HUDEP-2 (cell line): ENCODE data around the gene GPC2.
A peak's percentile ranks its signal among the peaks of the same experiment; 100 is the strongest.
"Not testable (repeated sequence)": the region's sequence is repeated elsewhere in the genome, so short reads cannot be mapped to it uniquely, and the experiment has no call there.

Source experiments
- DNase-seq, 76 experiments: peaks; one replicate each; lab custom pipeline; 2025; ENCODE audit not compliant: unreplicated experiment in 76 of 76; lab: John Stamatoyannopoulos, UW

Gene GPC2

DNA sequence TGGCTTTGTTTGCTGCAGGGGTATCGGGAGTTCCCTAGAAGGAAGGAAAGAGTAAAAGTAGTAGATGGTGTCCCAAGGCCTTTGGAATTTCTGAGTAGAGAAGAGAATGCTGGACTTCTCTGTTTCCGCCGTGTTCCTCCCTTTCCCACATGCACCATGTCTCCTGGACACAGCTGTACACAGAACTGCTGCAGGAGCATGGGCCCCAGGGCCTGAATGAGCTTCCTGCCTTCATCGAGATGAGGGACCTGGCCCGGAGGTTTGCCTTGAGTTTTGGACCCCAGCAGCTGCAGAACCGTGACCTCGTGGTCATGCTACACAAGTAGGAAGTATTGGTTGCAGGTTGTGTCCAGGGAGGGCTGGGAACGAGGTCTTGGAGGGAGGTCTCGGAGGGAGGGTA is 27.3 kb upstream of the GPC2 start:
- DNase-seq, result no peak

DNA sequence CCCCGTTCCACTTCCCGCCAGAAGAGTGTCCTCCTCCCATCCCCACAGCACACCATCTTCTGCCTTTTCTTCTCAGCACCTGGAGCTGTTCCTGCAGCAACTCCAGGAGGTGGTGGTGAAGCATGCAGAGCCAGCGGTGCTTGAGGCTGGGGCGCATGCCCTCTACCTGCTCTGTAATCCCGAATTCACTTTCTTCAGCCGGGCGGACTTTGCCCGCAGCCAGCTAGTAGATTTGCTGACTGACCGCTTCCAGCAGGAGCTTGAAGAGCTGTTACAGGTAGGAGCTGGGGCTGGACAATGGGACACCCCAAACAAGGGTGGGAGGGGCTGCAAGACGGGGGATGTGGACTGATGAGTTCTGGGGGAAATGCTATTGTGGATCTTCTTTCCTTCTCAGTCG is 23.5 kb upstream of the GPC2 start:
- no peak for DNase-seq

- no peak for DNase-seq
Observed at GRCh38 chr7:100198266-100198665, 21.1 kb upstream of the GPC2 start.

DNA sequence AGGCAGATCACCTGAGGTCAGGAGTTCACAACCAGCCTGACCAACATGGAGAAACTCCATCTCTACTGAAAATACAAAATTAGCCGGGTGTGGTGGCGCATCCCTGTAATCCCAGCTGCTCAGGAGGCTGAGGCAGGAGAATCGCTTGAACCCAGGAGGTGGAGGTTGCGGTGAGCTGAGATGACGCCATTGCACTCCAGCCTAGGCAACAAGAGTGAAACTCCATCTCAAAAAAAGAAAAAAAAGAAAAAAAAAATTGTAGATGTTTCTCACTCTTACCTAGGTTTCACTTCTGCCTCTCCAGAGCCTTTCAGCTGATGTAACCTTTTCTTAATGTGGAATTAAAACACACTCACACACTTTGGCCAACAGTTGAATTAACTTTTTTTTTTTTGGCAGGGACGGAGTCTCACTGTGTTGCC is 18.7 kb upstream of the GPC2 start:
- DNase-seq, result not testable (repeated sequence)

GRCh38 chr7:100195222-100195621 is 18.0 kb upstream of the GPC2 start:
- DNase-seq, result no peak

DNA sequence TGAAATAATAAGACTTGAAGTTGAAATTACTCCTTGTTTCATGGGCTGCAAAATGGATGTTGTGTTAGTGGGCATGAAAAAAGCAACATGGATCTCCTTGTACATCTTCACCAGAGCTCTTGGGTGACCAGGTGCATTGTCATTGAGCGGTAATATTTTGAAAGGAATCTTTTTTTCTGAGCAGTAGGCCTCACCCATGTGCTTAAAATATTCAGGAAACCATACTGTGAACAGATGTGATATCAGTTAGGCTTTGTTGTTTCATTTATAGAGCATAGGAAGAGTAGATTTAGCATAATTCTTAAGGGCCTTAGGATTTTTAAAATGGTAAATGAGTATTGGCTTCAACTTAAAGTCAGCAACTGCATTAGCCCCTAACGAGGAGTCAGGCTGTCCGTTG is 15.8 kb upstream of the GPC2 start:
- DNase-seq, result no peak

GRCh38 chr7:100192281-100192862 is 15.2 kb upstream of the GPC2 start:
- DNase-seq, result not testable (repeated sequence)

DNA sequence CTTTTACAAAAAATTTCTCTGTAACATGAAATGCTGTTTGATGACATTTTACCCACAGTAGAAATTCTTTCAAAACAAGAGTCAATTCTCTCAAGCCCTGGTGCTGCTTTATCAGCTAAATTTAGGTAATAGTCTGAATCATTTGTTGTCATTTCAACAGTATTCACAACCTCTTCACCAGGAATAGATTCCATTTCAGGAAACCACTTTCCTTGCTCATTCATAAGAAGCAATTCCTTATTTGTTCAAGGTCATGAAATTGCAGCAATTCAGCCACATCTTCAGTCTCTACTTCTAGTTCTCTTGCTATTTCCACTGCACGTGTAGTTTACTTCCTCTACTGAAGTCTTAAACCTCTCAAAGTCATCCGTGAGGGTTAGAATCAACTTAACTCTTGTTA is 14.6 kb upstream of the GPC2 start:
- DNase-seq, result no peak

- peak in 3 of 76 experiments; percentile 6 to 20 (median 16) for DNase-seq
Observed at GRCh38 chr7:100190048-100190711, 13.0 kb upstream of the GPC2 start.

- no peak for DNase-seq
Observed at GRCh38 chr7:100189061-100189460, 11.9 kb upstream of the GPC2 start.

GRCh38 chr7:100185726-100186125 is 8.5 kb upstream of the GPC2 start:
- no peak for DNase-seq

DNA sequence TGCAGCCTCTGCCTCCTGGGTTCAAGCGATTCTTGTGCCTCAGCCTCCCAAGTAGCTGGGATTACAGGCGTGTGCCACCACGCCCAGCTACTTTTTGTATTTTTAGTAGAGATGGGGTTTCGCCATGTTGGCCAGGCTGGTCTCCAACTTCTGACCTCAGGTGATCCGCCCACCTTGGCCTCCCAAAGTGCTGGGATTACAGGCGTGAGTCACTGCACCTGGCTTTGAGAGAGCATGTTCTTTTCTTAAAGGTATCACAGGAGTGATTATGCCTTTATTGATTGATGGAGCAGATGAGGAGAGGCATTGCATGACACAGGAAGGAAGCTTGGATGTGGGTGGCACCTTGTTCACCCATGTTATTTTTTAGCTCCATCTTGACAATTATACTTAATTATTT is 5.9 kb upstream of the GPC2 start:
- DNase-seq, result not testable (repeated sequence)

DNA sequence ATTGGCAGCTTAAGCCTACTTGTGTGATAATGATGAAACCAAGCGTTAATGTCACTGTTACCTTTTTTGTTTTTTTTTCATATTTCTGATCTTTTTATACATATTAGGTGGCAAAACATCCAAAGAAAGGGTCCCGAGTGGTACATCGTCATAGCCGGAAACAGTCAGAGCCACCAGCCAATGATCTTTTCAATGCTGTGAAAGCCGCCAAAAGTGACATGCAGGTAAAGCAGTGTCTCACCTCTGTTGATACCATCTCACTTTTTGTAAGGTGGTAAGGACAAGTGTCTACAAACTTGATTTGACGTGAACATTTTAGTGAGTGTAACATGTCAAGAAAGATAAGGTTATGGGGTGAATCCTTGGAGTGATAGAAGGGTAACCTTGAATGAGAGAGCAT is 5.4 kb upstream of the GPC2 start:
- DNase-seq, result not testable (repeated sequence)

GRCh38 chr7:100180084-100180483 is 2.9 kb upstream of the GPC2 start:
- not testable (repeated sequence) for DNase-seq

DNA sequence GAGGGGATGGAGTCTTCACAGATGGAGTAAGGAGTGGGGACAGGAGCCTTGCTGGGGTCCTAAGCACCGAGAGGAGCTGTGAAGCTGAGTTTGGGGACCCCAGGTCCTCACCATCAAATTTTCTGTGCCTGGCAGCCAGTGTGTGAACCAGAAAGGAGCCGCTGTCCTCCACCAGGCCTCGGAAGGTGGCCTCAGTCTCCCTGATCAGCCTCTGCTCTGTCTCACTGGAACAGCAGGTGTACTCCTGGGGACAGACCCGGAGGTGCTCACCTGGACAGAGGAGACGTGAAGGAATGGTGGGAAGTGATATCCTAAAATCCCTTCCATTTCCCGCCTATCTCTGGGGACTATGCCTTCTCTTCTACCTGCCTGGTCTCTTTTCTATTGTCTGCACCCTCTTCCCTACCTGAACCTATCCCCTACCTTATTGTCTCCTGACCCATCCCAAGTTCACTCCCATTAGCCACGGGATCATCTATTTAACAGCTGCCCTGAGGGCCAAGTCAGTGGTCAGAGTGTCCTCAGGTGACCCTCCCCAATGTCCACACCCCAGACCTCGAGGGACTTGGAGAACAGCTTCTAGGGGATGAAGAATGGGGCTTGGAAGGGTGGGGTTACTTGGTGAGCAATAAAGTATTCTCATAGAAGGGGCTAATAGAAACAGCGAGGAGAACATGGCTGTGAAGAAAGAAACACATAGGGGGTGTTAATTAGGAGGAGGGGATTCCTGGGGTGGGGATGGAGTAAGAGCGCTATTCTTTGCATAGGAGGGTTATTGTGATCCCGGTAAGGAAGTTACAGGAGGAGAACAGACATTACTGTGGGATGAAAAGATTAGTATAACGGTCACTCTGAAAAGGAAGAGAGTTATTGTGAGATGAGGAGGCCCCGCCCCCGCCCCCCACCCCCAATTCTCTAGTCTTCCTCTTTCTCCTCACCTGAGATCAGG is 811 bp downstream of the GPC2 start:
- DNase-seq, result no peak

GRCh38 chr7:100175296-100175935 is 1.8 kb downstream of the GPC2 start:
- no peak for DNase-seq

- no peak for DNase-seq
Observed at GRCh38 chr7:100174582-100174981, 2.6 kb downstream of the GPC2 start.

DNA sequence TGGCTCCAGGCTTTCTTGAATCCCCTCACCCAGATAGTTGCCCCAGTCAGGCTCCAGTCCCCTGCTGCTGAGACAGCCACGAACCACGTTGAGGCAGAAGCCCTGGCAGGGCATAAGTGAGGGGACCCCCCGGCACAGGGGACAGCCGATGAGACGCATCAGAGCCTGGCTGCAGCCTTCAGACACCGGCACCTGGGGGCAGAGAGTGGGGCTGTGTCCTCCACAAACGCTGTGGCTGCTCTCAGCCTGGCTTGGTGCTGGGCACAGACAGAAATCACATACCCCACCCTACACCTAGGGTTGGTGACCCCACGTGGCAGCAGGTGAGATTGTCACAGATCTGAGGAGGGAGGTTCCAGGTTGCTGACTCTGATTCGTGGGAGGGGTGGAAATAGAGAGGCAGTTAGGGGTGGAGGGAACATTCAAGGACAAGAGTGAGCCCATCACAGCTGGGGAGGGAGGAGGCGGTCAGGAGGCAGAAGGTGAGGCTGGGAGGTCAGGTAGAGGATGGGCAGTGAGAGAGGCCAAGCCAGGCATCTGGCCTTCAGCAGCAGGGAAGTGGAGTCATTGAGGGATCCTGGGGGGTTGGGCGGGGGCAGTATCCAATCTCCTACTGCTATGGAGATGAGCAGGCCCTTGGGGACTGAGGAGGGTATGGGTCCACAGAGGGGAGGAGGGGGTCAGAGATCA is 3.2 kb downstream of the GPC2 start:
- no peak for DNase-seq

GRCh38 chr7:100171840-100172239 is 5.3 kb downstream of the GPC2 start:
- no peak for DNase-seq

- DNase-seq, result peak in 1 of 76 experiments; percentile 8
Observed at GRCh38 chr7:100171087-100171681, 6.0 kb downstream of the GPC2 start.
